Femur (tissue), 1 donor: ENCODE data around the gene UBASH3B.

Experiments used
- DNase-seq: peaks from one replicate; pipeline ENCODE4 v3.0.0-alpha.2; 2017

Gene UBASH3B

GRCh38 chr11:122758974-122759373 lies 103.5 kb downstream of the UBASH3B start:
- no peak for DNase-seq

GRCh38 chr11:122763108-122763507 lies 107.6 kb downstream of the UBASH3B start:
- DNase-seq, result no peak

- DNase-seq, result no peak
These were observed 109.0 kb downstream of the UBASH3B start for GRCh38 chr11:122764371-122765090.

- DNase-seq, result no peak
These were observed 110.1 kb downstream of the UBASH3B start for GRCh38 chr11:122765487-122766131.

- no peak for DNase-seq
These were observed 113.7 kb downstream of the UBASH3B start for GRCh38 chr11:122769126-122769780.

GRCh38 chr11:122772945-122773344 lies 117.4 kb downstream of the UBASH3B start:
- no peak for DNase-seq

GRCh38 chr11:122773781-122774266 lies 118.3 kb downstream of the UBASH3B start:
- DNase-seq, result no peak

GRCh38 chr11:122775675-122776271 lies 120.3 kb downstream of the UBASH3B start:
- DNase-seq, result no peak

- DNase-seq, result no peak
These were observed 121.0 kb downstream of the UBASH3B start for GRCh38 chr11:122776546-122776945.

- no peak for DNase-seq
These were observed 121.8 kb downstream of the UBASH3B start for GRCh38 chr11:122777343-122777742.

- no peak for DNase-seq
These were observed 122.6 kb downstream of the UBASH3B start for GRCh38 chr11:122778148-122778547.

- no peak for DNase-seq
These were observed 123.6 kb downstream of the UBASH3B start for GRCh38 chr11:122779047-122779629.

GRCh38 chr11:122780296-122780949 lies 124.9 kb downstream of the UBASH3B start:
- DNase-seq, result no peak

- DNase-seq, result peak; percentile 96
These were observed 126.1 kb downstream of the UBASH3B start for GRCh38 chr11:122781378-122782195.

GRCh38 chr11:122782222-122782621 lies 126.7 kb downstream of the UBASH3B start:
- DNase-seq, result no peak

GRCh38 chr11:122784325-122784955 lies 128.9 kb downstream of the UBASH3B start:
- DNase-seq, result no peak

- no peak for DNase-seq
These were observed 129.6 kb downstream of the UBASH3B start for GRCh38 chr11:122785031-122785541.

- DNase-seq, result no peak
These were observed 131.4 kb downstream of the UBASH3B start for GRCh38 chr11:122786896-122787295.

- no peak for DNase-seq
These were observed 133.4 kb downstream of the UBASH3B start for GRCh38 chr11:122788781-122789535.

GRCh38 chr11:122789907-122790306 lies 134.4 kb downstream of the UBASH3B start:
- no peak for DNase-seq
